HG03565 (cell line): ENCODE measurements around the gene MTG2.

Experiments
- ATAC-seq: cut with Tn5 transposase; IDR thresholded peaks from one replicate; pipeline ENCODE4 v1.9.1; 2021; ENCODE audit warnings: mild to moderate bottlenecking, moderate library complexity; ENCODE audit not compliant: unreplicated experiment

MTG2 gene

GRCh38 chr20:62203378-62204030, 20.7 kb downstream of the MTG2 start:
- ATAC-seq = no peak

GRCh38 chr20:62205618-62206387, 23.0 kb downstream of the MTG2 start:
- ATAC-seq = no peak

- no peak for ATAC-seq
Observed at GRCh38 chr20:62206388-62206775, 23.6 kb downstream of the MTG2 start.

- no peak for ATAC-seq
Observed at GRCh38 chr20:62208061-62208794, 25.4 kb downstream of the MTG2 start.

- no peak for ATAC-seq
Observed at GRCh38 chr20:62208795-62209755, 26.2 kb downstream of the MTG2 start.

GRCh38 chr20:62209850-62210495, 27.1 kb downstream of the MTG2 start:
- no peak for ATAC-seq

GRCh38 chr20:62210496-62210855, 27.6 kb downstream of the MTG2 start:
- ATAC-seq = no peak

- no peak for ATAC-seq
Observed at GRCh38 chr20:62211216-62211615, 28.4 kb downstream of the MTG2 start.

GRCh38 chr20:62211769-62212288, 29.0 kb downstream of the MTG2 start:
- no peak for ATAC-seq

- ATAC-seq = no peak
Observed at GRCh38 chr20:62212299-62212698, 29.5 kb downstream of the MTG2 start.

- ATAC-seq = no peak
Observed at GRCh38 chr20:62214067-62214466, 31.2 kb downstream of the MTG2 start.

GRCh38 chr20:62215020-62215990, 32.5 kb downstream of the MTG2 start:
- no peak for ATAC-seq

GRCh38 chr20:62215991-62216635, 33.3 kb downstream of the MTG2 start:
- ATAC-seq = no peak

GRCh38 chr20:62216636-62217566, 34.1 kb downstream of the MTG2 start:
- no peak for ATAC-seq

- ATAC-seq = no peak
Observed at GRCh38 chr20:62217913-62218773, 35.3 kb downstream of the MTG2 start.
